Measurements from ENCODE around the gene GRK4. TPM values are rescaled to one million over a fixed set of nuclear protein-coding genes. Genes with fewer than 3 reads are reported as not detected.
"Not testable (repeated sequence)": the region's sequence is repeated elsewhere in the genome, so short reads cannot be mapped to it uniquely, and the experiment has no call there.

GRK4 gene
- total RNA-seq, 1 experiment from 2014 or later = 4.2 TPM

DNA sequence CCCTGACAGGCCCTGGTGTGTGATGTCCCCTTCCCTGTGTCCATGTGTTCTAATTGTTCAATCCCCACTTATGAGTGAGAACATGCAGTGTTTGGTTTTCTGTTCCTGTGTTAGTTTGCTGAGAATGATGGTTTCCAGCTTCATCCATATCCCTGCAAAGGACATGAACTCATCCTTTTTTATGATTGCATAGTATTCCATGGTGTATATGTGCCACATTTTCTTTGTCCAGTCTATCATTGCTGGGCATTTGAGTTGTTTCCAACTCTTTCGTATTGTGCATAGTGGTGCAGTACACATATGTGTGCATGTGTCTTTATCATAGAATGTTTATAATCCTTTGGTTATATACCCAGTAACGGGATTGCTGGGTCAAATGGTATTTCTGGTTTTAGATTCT lies 46.7 kb upstream of the GRK4 start:
- H3K9ac ChIP-seq (ENCODE audit: low read length); H3K27ac ChIP-seq (ENCODE audit: low read depth, low read length); DNase-seq (ENCODE audit: low read depth, low spot score); intact Hi-C loops (cut with micrococcal nuclease); POLR2A ChIA-PET; H2AFZ ChIP-seq (ENCODE audit: low read depth, low read length, poor library complexity, severe bottlenecking); RAD21 ChIA-PET (ENCODE audit: low non-redundant PET in 1 of 2, low total read pairs in 2 of 2, uncharacterized antibody in 2 of 2, unreplicated experiment in 2 of 2); H3K4me1 ChIP-seq (ENCODE audit: control insufficient read depth in 1 of 2, insufficient read depth in 2 of 2, low read length in 2 of 2); H3K9me3 ChIP-seq (ENCODE audit: control insufficient read depth in 1 of 2, insufficient read depth in 1 of 2, low read depth in 1 of 2, low read length in 2 of 2); H3K4me2 ChIP-seq (ENCODE audit: low read length); H3K4me3 ChIP-seq (replicated peaks in 1 of 2; ENCODE audit: low read depth in 1 of 2, low read length in 2 of 2); H3K9me2 ChIP-seq (ENCODE audit: insufficient read depth); BruUV-seq (replicated peaks); CTCF ChIA-PET; H4K20me1 ChIP-seq (ENCODE audit: insufficient read depth); ATAC-seq; H3K27me3 ChIP-seq (ENCODE audit: insufficient read depth, low read length); H3K36me3 ChIP-seq (ENCODE audit: control insufficient read depth in 1 of 2, insufficient read depth in 2 of 2, low read length in 2 of 2); H3K79me2 ChIP-seq (ENCODE audit: insufficient read depth, low read length): not testable (repeated sequence)

DNA sequence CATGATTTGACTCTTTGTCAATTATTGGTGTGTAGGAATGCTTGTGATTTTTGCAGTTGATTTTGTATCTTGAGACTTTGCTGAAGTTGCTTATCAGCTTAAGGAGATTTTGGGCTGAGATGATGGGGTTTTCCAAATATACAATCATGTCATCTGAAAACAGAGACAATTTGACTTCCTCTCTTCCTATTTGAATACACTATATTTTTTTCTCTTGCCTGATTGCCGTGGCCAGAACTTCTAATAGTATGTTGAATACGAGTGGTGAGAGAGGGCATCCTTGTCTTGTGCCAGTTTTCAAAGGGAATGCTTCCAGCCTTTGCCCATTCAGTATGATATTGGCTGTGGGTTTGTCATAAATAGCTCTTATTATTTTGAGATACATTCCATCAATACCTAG lies 45.1 kb upstream of the GRK4 start:
- CTCF ChIA-PET; H3K9me3 ChIP-seq (ENCODE audit: control insufficient read depth in 1 of 2, insufficient read depth in 1 of 2, low read depth in 1 of 2, low read length in 2 of 2); intact Hi-C loops (cut with micrococcal nuclease); H3K9ac ChIP-seq (ENCODE audit: low read length); H3K36me3 ChIP-seq (ENCODE audit: control insufficient read depth in 1 of 2, insufficient read depth in 2 of 2, low read length in 2 of 2); H3K4me1 ChIP-seq (ENCODE audit: control insufficient read depth in 1 of 2, insufficient read depth in 2 of 2, low read length in 2 of 2); H4K20me1 ChIP-seq (ENCODE audit: insufficient read depth); BruUV-seq (replicated peaks); RAD21 ChIA-PET (ENCODE audit: low non-redundant PET in 1 of 2, low total read pairs in 2 of 2, uncharacterized antibody in 2 of 2, unreplicated experiment in 2 of 2); H3K27me3 ChIP-seq (ENCODE audit: insufficient read depth, low read length); ATAC-seq; H3K4me2 ChIP-seq (ENCODE audit: low read length); H3K9me2 ChIP-seq (ENCODE audit: insufficient read depth); H2AFZ ChIP-seq (ENCODE audit: low read depth, low read length, poor library complexity, severe bottlenecking); DNase-seq (ENCODE audit: low read depth, low spot score); H3K4me3 ChIP-seq (replicated peaks in 1 of 2; ENCODE audit: low read depth in 1 of 2, low read length in 2 of 2); H3K79me2 ChIP-seq (ENCODE audit: insufficient read depth, low read length); H3K27ac ChIP-seq (ENCODE audit: low read depth, low read length); POLR2A ChIA-PET: not testable (repeated sequence)

DNA sequence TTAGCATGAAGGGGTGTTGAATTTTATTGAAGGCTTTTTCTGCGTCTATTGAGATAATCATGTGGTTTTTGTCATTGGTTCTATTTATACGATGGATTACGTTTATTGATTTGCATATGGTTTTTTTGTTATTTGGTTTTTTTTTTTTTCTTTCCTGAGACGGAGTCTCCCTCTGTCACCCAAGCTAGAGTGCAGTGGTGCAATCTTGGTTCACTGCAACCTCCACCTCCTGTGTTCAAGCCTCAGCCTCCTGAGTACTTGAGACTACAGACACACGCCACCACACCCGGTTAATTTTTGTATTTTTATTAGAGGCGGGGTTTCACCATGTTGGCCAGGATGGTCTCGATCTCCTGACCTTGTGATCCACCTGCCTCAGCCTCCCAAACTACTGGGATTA lies 44.7 kb upstream of the GRK4 start:
- H3K4me3 ChIP-seq (replicated peaks in 1 of 2; ENCODE audit: low read depth in 1 of 2, low read length in 2 of 2); H3K4me1 ChIP-seq (ENCODE audit: control insufficient read depth in 1 of 2, insufficient read depth in 2 of 2, low read length in 2 of 2); DNase-seq (ENCODE audit: low read depth, low spot score); H3K36me3 ChIP-seq (ENCODE audit: control insufficient read depth in 1 of 2, insufficient read depth in 2 of 2, low read length in 2 of 2); H3K27ac ChIP-seq (ENCODE audit: low read depth, low read length); RAD21 ChIA-PET (ENCODE audit: low non-redundant PET in 1 of 2, low total read pairs in 2 of 2, uncharacterized antibody in 2 of 2, unreplicated experiment in 2 of 2); H3K9me3 ChIP-seq (ENCODE audit: control insufficient read depth in 1 of 2, insufficient read depth in 1 of 2, low read depth in 1 of 2, low read length in 2 of 2); CTCF ChIA-PET; H3K27me3 ChIP-seq (ENCODE audit: insufficient read depth, low read length); ATAC-seq; intact Hi-C loops (cut with micrococcal nuclease); H3K4me2 ChIP-seq (ENCODE audit: low read length); H3K9me2 ChIP-seq (ENCODE audit: insufficient read depth); BruUV-seq (replicated peaks); H2AFZ ChIP-seq (ENCODE audit: low read depth, low read length, poor library complexity, severe bottlenecking); H3K79me2 ChIP-seq (ENCODE audit: insufficient read depth, low read length); POLR2A ChIA-PET; H3K9ac ChIP-seq (ENCODE audit: low read length); H4K20me1 ChIP-seq (ENCODE audit: insufficient read depth): not testable (repeated sequence)

GRCh38 chr4:2922453-2923101 lies 40.8 kb upstream of the GRK4 start:
- H3K79me2 ChIP-seq (ENCODE audit: insufficient read depth, low read length); CTCF ChIA-PET; H2AFZ ChIP-seq (ENCODE audit: low read depth, low read length, poor library complexity, severe bottlenecking); H3K4me2 ChIP-seq (ENCODE audit: low read length); H3K4me3 ChIP-seq (replicated peaks in 1 of 2; ENCODE audit: low read depth in 1 of 2, low read length in 2 of 2); H3K27me3 ChIP-seq (ENCODE audit: insufficient read depth, low read length); H3K9me2 ChIP-seq (ENCODE audit: insufficient read depth); H3K36me3 ChIP-seq (ENCODE audit: control insufficient read depth in 1 of 2, insufficient read depth in 2 of 2, low read length in 2 of 2); ATAC-seq; H3K9ac ChIP-seq (ENCODE audit: low read length); intact Hi-C loops (cut with micrococcal nuclease); BruUV-seq (replicated peaks); RAD21 ChIA-PET (ENCODE audit: low non-redundant PET in 1 of 2, low total read pairs in 2 of 2, uncharacterized antibody in 2 of 2, unreplicated experiment in 2 of 2); H3K9me3 ChIP-seq (ENCODE audit: control insufficient read depth in 1 of 2, insufficient read depth in 1 of 2, low read depth in 1 of 2, low read length in 2 of 2); POLR2A ChIA-PET; H3K27ac ChIP-seq (ENCODE audit: low read depth, low read length); H3K4me1 ChIP-seq (ENCODE audit: control insufficient read depth in 1 of 2, insufficient read depth in 2 of 2, low read length in 2 of 2); DNase-seq (ENCODE audit: low read depth, low spot score); H4K20me1 ChIP-seq (ENCODE audit: insufficient read depth): not testable (repeated sequence)
